ENCODE results near the gene MTHFD1. TPM values are rescaled to one million over a fixed set of nuclear protein-coding genes. Genes with fewer than 3 reads are reported as not detected.

MTHFD1 gene
- polyA plus RNA-seq, 2 of the 4 experiments (the other 2 are of a cell fraction) = 105 to 159 TPM

- no peak for TF ChIP-seq CBX8 (IDR thresholded peaks at IDR 0.05)
- no peak for TF ChIP-seq JUNB (IDR thresholded peaks at IDR 0.05)
- TF ChIP-seq MAZ (IDR thresholded peaks at IDR 0.05; ENCODE audit: borderline replicate concordance, low read depth, low read length) = no peak
- no peak; the same call in 1 of the 2 replicates for TF ChIP-seq RFX5 (IDR thresholded peaks at IDR 0.05)
- TF ChIP-seq EHMT2 (IDR thresholded peaks at IDR 0.05; ENCODE audit: low read depth) = no peak
- no peak for TF ChIP-seq RAD21 (conservative IDR thresholded peaks at IDR 0.05 in 1 of 2, IDR thresholded peaks at IDR 0.05 in 1 of 2)
- TF ChIP-seq RNF2 (IDR thresholded peaks at IDR 0.05; ENCODE audit: borderline replicate concordance, low read depth) = no peak
- TF ChIP-seq CHD2 (IDR thresholded peaks at IDR 0.05; ENCODE audit: low read length, partially characterized antibody) = no peak
- TF ChIP-seq KDM5A (IDR thresholded peaks at IDR 0.05) = no peak
Observed at GRCh38 chr14:64338616-64339316, 49.4 kb upstream of the MTHFD1 start (continued).

- H3K27ac ChIP-seq = no peak overlapping the region
- ATAC-seq (no peak), DNase-seq (ENCODE audit: low read depth in 1 of 2, low spot score in 1 of 2) (no peak), FAIRE-seq (no peak)
- no peak overlapping the region for H3K4me3 ChIP-seq
- CTCF ChIA-PET = interaction anchor here (0.7 to 8.7 kb wide), 3 partner anchors 89 to 164 kb away, joined by 3 to 93 read pairs (median 5); partner anchors contain the start of gene ZBTB1
- peaks cover 17% of the 10 kb centered on the region for H3K4me1 ChIP-seq
- peaks cover 9% of the 10 kb centered on the region; the same call in 2 of the 3 replicates for H3K9me3 ChIP-seq
- no peak for TF ChIP-seq RAD21 (conservative IDR thresholded peaks at IDR 0.05 in 1 of 2, IDR thresholded peaks at IDR 0.05 in 1 of 2)
- no peak overlapping the region for H3K4me2 ChIP-seq
- POLR2A ChIA-PET = no interaction called here
- 91% methylated on average over 8 of the region's 8 CpGs for WGBS (ENCODE audit: missing lambda C conversion rate)
Observed at GRCh38 chr14:64340560-64341196, 47.5 kb upstream of the MTHFD1 start.

DNA sequence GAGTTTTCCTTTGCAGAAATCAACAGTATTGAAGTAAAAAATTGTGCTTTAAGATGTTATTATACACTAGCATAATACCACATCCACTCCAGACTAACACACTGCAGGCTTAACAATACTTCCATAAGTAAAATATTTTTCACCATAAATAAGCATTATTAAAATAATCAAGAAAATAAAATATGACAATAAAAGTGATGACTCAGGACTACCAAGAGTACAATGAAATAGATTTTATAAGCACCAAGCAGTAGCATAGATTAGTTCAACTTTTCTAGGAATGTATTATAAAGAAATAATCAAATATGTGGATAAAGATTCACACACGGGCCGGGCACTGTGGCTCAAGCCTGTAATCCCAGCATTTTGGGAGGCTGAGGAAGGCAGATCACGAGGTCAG is 40.4 kb upstream of the MTHFD1 start:
- Histone ChIP-seq H3K4me2 (no peak overlapping the region), H3K9me3 (no peaks in the 10 kb centered on the region), H3K27ac (no peak overlapping the region), H3K4me1 (no peaks in the 10 kb centered on the region), H3K4me3 (no peak overlapping the region)
- WGBS (ENCODE audit: missing lambda C conversion rate) = 84% methylated on average over 3 of the region's 3 CpGs
- ATAC-seq = no peak
- CTCF ChIA-PET = interaction anchor here (0.6 to 8.7 kb wide), 3 partner anchors 134 to 547 kb away, joined by 3 to 93 read pairs (median 3); no protein-coding TSS in a partner anchor
- no peak for DNase-seq (ENCODE audit: low read depth in 1 of 2, low spot score in 1 of 2)
- FAIRE-seq = no peak
- POLR2A ChIA-PET = no interaction called here
- TF ChIP-seq MAFK (IDR thresholded peaks at IDR 0.05; ENCODE audit: partially characterized antibody) = peak; percentile 84
- TF ChIP-seq, protein P1, sequence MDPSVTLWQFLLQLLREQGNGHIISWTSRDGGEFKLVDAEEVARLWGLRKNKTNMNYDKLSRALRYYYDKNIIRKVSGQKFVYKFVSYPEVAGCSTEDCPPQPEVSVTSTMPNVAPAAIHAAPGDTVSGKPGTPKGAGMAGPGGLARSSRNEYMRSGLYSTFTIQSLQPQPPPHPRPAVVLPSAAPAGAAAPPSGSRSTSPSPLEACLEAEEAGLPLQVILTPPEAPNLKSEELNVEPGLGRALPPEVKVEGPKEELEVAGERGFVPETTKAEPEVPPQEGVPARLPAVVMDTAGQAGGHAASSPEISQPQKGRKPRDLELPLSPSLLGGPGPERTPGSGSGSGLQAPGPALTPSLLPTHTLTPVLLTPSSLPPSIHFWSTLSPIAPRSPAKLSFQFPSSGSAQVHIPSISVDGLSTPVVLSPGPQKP (IDR thresholded peaks at IDR 0.05; ENCODE audit: low read depth, low read length) = no peak

- no peak overlapping the region for H3K4me2 ChIP-seq
- no peaks in the 10 kb centered on the region for H3K4me1 ChIP-seq
- ChIA-PET POLR2A (no interaction called here), CTCF (interaction anchor here (0.8 to 2.6 kb wide), 2 partner anchors 56 to 130 kb away, joined by 3 to 8 read pairs; partner anchors contain the start of gene ESR2)
- FAIRE-seq (no peak), DNase-seq (ENCODE audit: low read depth in 1 of 2, low spot score in 1 of 2) (no peak), ATAC-seq (no peak)
- H3K27ac ChIP-seq = no peak overlapping the region
- no peaks in the 10 kb centered on the region for H3K9me3 ChIP-seq
- 64% methylated on average over 6 of the region's 6 CpGs for WGBS (ENCODE audit: missing lambda C conversion rate)
- TF ChIP-seq MAFK (IDR thresholded peaks at IDR 0.05; ENCODE audit: partially characterized antibody) (peak; percentile 90), JUNB (IDR thresholded peaks at IDR 0.05) (no peak), RCOR1 (IDR thresholded peaks at IDR 0.05; ENCODE audit: low read depth, low read length) (no peak)
- H3K4me3 ChIP-seq = no peak overlapping the region
Observed at GRCh38 chr14:64349741-64350490, 38.2 kb upstream of the MTHFD1 start.

DNA sequence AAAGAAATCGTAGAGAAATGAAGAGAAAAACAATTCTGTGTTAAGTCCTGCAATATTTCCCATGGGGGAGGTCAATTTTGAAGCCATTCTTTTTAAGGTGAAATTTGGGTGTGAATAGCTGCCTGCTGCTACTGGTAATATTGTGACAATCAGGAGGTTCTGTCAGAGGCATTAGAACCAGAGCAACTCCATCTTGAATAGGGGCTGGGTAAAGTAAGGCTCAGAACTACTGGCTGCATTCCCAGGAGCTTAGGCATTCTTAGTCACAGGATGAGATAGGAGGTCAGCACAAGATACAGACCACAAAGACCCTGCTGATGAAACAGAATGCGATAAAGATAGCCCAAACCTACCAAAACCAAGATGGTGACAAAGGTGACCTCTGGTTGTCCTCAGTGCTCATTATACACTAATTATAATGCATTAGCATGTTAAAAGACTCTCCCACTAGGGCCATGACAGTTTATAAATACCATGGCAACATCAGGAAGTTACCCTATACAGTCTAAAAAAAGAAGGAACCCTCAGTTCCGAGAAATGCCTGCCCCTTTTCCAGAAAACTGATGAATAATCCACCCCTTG is 24.8 kb upstream of the MTHFD1 start:
- ATAC-seq = no peak
- POLR2A ChIA-PET = no interaction called here
- Histone ChIP-seq H3K4me3 (no peak overlapping the region), H3K9me3 (no peaks in the 10 kb centered on the region), H3K4me2 (no peak overlapping the region), H3K4me1 (no peaks in the 10 kb centered on the region), H3K27ac (no peak overlapping the region)
- 69% methylated on average over 3 of the region's 3 CpGs for WGBS (ENCODE audit: missing lambda C conversion rate)
- FAIRE-seq = no peak
- 0 out of 2 replicates have a peak, but pooled peaks have one; percentile 44 for TF ChIP-seq HOXB5 (CRISPR knock-in tag; IDR thresholded peaks at IDR 0.05)
- TF ChIP-seq MAZ (IDR thresholded peaks at IDR 0.05; ENCODE audit: borderline replicate concordance, low read depth, low read length) = no peak
- TF ChIP-seq EP300 (IDR thresholded peaks at IDR 0.05) = no peak
- TF ChIP-seq MYC (IDR thresholded peaks at IDR 0.05; ENCODE audit: borderline replicate concordance, low read length) = no peak
- no peak for TF ChIP-seq NFE2L2 (conservative IDR thresholded peaks at IDR 0.05; ENCODE audit: low read length)
- TF ChIP-seq EHF (CRISPR knock-in tag; IDR thresholded peaks at IDR 0.05) = no peak
- TF ChIP-seq, protein P2, sequence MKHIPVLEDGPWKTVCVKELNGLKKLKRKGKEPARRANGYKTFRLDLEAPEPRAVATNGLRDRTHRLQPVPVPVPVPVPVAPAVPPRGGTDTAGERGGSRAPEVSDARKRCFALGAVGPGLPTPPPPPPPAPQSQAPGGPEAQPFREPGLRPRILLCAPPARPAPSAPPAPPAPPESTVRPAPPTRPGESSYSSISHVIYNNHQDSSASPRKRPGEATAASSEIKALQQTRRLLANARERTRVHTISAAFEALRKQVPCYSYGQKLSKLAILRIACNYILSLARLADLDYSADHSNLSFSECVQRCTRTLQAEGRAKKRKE (CRISPR knock-in tag; IDR thresholded peaks at IDR 0.05; ENCODE audit: low read depth) = peak; percentile 73; the same call in 1 of the 2 replicates
- DNase-seq (ENCODE audit: low read depth in 1 of 2, low spot score in 1 of 2) = no peak
- CTCF ChIA-PET = interaction anchor here (0.8 to 1.4 kb wide), 2 partner anchors 19 to 60 kb away, joined by 3 read pairs; no protein-coding TSS in a partner anchor

Measured in A549 (cell line).